ENCODE data around the gene CIZ1.

DNA sequence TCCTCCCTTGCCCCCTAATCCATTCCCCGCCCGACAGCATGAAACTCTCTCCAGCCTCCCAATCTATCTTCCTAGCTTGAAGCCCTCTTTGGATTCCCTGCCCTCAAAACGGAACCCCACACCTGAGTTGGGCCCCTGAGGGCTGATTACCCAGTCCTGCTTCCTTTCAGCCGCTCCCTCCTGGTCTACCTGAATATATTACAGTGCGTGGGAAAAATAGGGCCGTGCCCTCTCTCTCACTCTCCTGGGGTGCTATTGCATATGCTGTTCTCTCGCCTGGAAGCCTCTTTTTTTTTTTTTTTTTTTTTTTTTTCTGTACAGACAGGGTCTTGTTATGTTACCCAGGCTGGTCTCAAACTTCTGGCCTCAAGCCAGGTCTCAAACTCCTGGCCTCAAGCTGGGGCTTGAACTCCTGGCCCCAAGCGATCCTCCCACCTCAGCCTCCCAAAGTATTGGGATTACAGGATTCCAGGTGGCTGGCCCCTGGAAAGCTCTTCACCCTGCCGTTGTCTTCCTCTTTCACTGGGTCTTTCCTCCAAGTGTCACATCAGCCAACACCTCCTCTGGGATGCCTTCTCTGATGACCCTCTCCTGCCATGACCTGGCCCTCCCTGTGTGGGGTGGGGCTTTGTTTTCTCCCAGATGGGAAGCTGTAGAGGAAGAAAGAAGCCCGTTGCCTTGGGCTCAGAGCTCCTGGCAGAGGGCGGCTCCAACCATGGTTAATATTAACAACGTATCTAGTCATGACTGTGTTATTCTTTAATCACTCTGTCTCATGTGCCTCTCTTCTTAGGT lies 20.0 kb upstream of the CIZ1 start:
- TF ChIP-seq, protein P1, sequence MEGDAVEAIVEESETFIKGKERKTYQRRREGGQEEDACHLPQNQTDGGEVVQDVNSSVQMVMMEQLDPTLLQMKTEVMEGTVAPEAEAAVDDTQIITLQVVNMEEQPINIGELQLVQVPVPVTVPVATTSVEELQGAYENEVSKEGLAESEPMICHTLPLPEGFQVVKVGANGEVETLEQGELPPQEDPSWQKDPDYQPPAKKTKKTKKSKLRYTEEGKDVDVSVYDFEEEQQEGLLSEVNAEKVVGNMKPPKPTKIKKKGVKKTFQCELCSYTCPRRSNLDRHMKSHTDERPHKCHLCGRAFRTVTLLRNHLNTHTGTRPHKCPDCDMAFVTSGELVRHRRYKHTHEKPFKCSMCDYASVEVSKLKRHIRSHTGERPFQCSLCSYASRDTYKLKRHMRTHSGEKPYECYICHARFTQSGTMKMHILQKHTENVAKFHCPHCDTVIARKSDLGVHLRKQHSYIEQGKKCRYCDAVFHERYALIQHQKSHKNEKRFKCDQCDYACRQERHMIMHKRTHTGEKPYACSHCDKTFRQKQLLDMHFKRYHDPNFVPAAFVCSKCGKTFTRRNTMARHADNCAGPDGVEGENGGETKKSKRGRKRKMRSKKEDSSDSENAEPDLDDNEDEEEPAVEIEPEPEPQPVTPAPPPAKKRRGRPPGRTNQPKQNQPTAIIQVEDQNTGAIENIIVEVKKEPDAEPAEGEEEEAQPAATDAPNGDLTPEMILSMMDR (conservative IDR thresholded peaks at IDR 0.05): no peak
- TF ChIP-seq ZFX (IDR thresholded peaks at IDR 0.05): no peak

Measured in C4-2B (cell line).